ENCODE measurements around the gene DUS4L. TPM values are rescaled to one million over a fixed set of nuclear protein-coding genes. Genes with fewer than 3 reads are reported as not detected.

The DUS4L gene
- total RNA-seq, 1 experiment from 2014 or later, result 19.3 TPM

DNA sequence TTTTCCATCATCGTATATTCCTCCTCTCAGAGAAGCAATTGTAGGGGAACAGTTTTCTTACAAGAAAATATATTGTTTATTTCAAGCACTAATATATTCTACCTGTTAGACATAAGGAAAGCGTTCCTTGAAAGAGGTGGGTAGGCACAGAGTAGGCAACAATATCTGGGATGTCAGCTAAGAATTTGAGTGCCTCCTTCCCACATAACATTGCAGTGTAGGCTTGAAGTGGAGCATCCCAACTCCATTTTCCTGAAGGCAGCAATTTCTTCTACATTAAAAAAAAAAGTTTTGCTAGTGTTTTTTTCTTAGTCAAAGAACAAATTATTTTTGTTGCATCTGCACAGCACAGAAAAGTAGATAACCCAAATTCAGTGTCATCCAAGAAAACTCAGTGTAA lies 37.0 kb downstream of the DUS4L start:
- Mint-ChIP-seq H3K4me3 (ENCODE audit: unreplicated experiment) (no peak overlapping the region), H3K4me1 (ENCODE audit: low read depth, unreplicated experiment) (no peaks in the 10 kb centered on the region), H3K36me3 (ENCODE audit: insufficient read depth, unreplicated experiment) (no peaks in the 10 kb centered on the region), H3K9me3 (ENCODE audit: unreplicated experiment) (no peaks in the 10 kb centered on the region), H3K27me3 (ENCODE audit: insufficient read depth, unreplicated experiment) (no peaks in the 10 kb centered on the region), H3K27ac (ENCODE audit: unreplicated experiment) (no peak overlapping the region)
- H3K9me3 ChIP-seq, result no peaks in the 10 kb centered on the region
- DNase-seq, result no peak
- TF ChIP-seq, protein P1, sequence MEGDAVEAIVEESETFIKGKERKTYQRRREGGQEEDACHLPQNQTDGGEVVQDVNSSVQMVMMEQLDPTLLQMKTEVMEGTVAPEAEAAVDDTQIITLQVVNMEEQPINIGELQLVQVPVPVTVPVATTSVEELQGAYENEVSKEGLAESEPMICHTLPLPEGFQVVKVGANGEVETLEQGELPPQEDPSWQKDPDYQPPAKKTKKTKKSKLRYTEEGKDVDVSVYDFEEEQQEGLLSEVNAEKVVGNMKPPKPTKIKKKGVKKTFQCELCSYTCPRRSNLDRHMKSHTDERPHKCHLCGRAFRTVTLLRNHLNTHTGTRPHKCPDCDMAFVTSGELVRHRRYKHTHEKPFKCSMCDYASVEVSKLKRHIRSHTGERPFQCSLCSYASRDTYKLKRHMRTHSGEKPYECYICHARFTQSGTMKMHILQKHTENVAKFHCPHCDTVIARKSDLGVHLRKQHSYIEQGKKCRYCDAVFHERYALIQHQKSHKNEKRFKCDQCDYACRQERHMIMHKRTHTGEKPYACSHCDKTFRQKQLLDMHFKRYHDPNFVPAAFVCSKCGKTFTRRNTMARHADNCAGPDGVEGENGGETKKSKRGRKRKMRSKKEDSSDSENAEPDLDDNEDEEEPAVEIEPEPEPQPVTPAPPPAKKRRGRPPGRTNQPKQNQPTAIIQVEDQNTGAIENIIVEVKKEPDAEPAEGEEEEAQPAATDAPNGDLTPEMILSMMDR (IDR thresholded peaks at IDR 0.05; ENCODE audit: insufficient read depth in 1 of 2, low read depth in 1 of 2, low read length in 1 of 2, severe bottlenecking in 1 of 2, unreplicated experiment in 1 of 2), result no peak
- H3K27me3 ChIP-seq (replicated peaks; ENCODE audit: control insufficient read depth, insufficient read depth, low read length), result no peaks in the 10 kb centered on the region
- H3K4me3 ChIP-seq (ENCODE audit: low read depth, low read length), result no peak overlapping the region
- H3K4me1 ChIP-seq, result peaks cover 9% of the 10 kb centered on the region
- BruUV-seq (replicated peaks), result no TSS peak
- no peaks in the 10 kb centered on the region for H3K36me3 ChIP-seq (ENCODE audit: control insufficient read depth, insufficient read depth, low read length)
- ChIA-PET POLR2A (no interaction called here), CTCF (interaction anchor here (0.8 kb wide), 1 partner anchor 218 kb away, joined by 3 read pairs; no protein-coding TSS in a partner anchor)
- intact Hi-C loops (cut with micrococcal nuclease; ENCODE audit: unreplicated experiment), result no loop called here

DNA sequence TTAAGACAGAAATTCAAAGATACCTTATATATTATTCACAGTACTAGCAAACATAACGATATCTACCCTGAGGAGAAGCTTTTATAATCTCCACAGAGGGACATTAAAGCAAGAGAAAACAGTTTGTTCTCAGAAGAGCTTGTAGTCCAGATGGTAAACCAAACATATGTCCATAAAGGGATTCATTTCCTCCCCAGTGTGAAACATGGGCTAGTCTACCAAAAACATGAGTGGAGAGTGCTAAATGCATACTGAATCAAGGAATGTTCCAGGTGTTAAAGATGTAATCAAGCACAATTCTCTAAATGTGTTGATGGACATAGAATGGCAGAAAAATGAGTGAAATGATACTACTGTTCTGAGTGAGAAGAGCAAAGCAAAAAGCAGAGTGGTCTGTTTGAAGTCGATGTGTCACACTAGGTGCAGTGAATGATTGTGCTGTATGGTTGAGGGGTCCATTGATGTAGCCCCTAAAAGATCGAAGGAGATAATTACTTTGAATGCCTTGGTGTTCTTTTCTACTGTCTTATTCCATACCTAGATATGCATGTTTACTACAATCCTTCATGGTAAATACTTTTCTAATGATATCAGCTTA lies 41.5 kb downstream of the DUS4L start:
- ChIA-PET POLR2A (no interaction called here), CTCF (no interaction called here)
- Mint-ChIP-seq H3K36me3 (ENCODE audit: insufficient read depth, unreplicated experiment) (no peaks in the 10 kb centered on the region), H3K9me3 (ENCODE audit: unreplicated experiment) (no peaks in the 10 kb centered on the region), H3K27me3 (ENCODE audit: insufficient read depth, unreplicated experiment) (no peaks in the 10 kb centered on the region), H3K27ac (ENCODE audit: unreplicated experiment) (no peak overlapping the region), H3K4me1 (ENCODE audit: low read depth, unreplicated experiment) (no peaks in the 10 kb centered on the region), H3K4me3 (ENCODE audit: unreplicated experiment) (no peak overlapping the region)
- TF ChIP-seq, protein P1 (IDR thresholded peaks at IDR 0.05; ENCODE audit: insufficient read depth in 1 of 2, low read depth in 1 of 2, low read length in 1 of 2, severe bottlenecking in 1 of 2, unreplicated experiment in 1 of 2), result no peak
- Histone ChIP-seq H3K4me1 (peaks cover 9% of the 10 kb centered on the region), H3K27me3 (replicated peaks; ENCODE audit: control insufficient read depth, insufficient read depth, low read length) (no peaks in the 10 kb centered on the region), H3K36me3 (ENCODE audit: control insufficient read depth, insufficient read depth, low read length) (no peaks in the 10 kb centered on the region), H3K9me3 (no peaks in the 10 kb centered on the region), H3K4me3 (ENCODE audit: low read depth, low read length) (no peak overlapping the region)
- DNase-seq, result no peak
- intact Hi-C loops (cut with micrococcal nuclease; ENCODE audit: unreplicated experiment), result no loop called here
- BruUV-seq (replicated peaks), result no TSS peak

DNA sequence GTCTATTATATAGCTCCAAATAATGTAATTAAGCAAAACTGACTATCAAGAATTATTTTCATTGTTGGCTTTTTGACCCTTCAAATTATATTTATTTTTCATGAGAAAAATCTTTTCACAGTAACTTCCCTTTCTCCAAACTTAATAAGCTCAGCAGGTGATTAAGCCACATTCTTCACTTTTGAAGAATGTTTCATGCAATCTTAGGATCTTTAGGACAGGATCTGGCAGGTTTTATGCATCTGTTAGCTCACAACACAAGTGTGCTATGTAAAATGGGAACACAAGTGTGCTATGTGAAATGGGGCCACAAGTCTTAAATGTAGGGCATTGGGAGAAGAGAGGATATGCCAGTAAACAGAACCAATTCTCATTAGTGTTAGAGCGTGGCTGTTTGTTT lies 42.5 kb downstream of the DUS4L start:
- no peaks in the 10 kb centered on the region for H3K27me3 ChIP-seq (replicated peaks; ENCODE audit: control insufficient read depth, insufficient read depth, low read length)
- no peaks in the 10 kb centered on the region for H3K9me3 ChIP-seq
- intact Hi-C loops (cut with micrococcal nuclease; ENCODE audit: unreplicated experiment), result no loop called here
- no peak overlapping the region for H3K4me3 ChIP-seq (ENCODE audit: low read depth, low read length)
- ChIA-PET POLR2A (no interaction called here), CTCF (no interaction called here)
- Mint-ChIP-seq H3K4me1 (ENCODE audit: low read depth, unreplicated experiment) (no peaks in the 10 kb centered on the region), H3K4me3 (ENCODE audit: unreplicated experiment) (no peak overlapping the region), H3K36me3 (ENCODE audit: insufficient read depth, unreplicated experiment) (no peaks in the 10 kb centered on the region), H3K27ac (ENCODE audit: unreplicated experiment) (no peak overlapping the region), H3K9me3 (ENCODE audit: unreplicated experiment) (no peaks in the 10 kb centered on the region), H3K27me3 (ENCODE audit: insufficient read depth, unreplicated experiment) (no peaks in the 10 kb centered on the region)
- H3K36me3 ChIP-seq (ENCODE audit: control insufficient read depth, insufficient read depth, low read length), result no peaks in the 10 kb centered on the region
- H3K4me1 ChIP-seq, result peaks cover 9% of the 10 kb centered on the region
- BruUV-seq (replicated peaks), result no TSS peak
- TF ChIP-seq, protein P1 (IDR thresholded peaks at IDR 0.05; ENCODE audit: insufficient read depth in 1 of 2, low read depth in 1 of 2, low read length in 1 of 2, severe bottlenecking in 1 of 2, unreplicated experiment in 1 of 2), result no peak
- DNase-seq, result no peak
